CD1c-positive myeloid dendritic cell (primary cell): ENCODE measurements around the gene SUPT4H1.

Experiments used
- DNase-seq: peaks from one replicate; pipeline ENCODE4 v3.0.0-alpha.2; 2016; ENCODE audit errors: extremely low spot score

The SUPT4H1 gene

DNA sequence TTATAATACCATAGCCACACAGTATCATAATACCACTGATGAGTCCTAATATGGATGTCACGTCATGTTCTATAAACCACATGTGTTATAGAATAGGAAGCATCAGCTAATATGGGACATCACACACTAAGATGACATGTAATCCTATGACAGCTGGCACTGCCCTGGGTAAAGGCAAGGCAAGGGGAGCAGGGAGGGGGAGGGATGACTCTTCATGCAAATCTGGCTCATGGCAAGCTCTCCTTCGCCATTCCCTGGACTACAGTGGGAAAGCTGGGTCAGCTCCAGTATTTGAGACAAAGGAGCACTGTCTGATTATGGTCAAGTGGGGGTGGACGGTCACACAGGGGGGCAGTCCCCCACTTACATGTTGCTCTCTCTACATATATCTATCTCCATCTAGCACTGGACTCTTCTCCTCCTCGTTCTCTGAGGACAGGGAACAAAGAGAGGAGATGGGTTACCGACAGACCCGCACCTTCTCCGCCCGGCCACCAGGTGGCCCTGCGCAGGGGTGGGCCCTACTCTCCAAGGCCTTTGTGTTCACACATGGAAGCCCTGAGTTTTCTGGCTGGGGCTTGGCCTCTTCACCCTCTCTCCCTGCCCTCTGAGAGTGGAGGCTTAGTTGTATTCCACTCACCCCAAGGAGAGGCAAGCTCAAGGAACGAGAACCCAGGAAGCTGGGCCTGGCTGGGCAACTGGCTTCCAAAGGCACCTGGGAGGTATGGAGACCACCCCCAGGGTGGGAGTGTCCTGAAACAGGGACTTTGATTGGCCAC lies 47.8 kb downstream of the SUPT4H1 start:
- peak; percentile 70 for DNase-seq

DNA sequence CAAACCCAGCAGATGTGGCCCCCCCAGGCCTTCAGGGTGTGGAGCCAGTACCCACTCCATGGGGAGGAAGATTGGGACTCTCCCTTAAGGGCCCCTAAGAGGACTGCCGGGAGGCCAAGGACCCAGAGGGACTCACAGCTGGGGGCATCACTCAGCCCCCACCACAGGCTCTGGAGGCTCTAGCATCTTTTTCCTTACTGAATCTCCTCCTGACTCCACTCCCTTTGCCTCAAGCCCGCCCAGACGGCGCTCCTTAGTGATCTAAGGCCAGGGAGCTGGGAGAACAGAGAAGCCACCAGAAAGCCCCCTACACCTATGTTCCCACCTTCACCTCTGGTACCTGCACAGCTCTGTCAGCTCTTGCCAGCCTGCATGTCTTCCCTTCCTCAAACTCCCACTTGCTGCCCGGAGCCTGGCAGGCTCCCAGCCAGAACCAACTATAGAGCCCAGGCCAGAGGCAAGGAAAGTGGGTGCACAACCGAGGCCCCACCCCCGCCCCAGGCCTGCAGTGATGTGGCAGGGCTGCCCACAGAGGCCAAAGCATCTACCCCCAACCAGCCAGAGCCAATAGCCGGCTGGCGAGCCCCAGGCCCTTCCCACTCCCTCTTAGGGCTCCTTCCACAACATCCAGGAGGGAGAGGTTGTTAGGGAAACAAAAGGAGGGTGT lies 48.9 kb downstream of the SUPT4H1 start:
- peak; percentile 48 for DNase-seq

DNA sequence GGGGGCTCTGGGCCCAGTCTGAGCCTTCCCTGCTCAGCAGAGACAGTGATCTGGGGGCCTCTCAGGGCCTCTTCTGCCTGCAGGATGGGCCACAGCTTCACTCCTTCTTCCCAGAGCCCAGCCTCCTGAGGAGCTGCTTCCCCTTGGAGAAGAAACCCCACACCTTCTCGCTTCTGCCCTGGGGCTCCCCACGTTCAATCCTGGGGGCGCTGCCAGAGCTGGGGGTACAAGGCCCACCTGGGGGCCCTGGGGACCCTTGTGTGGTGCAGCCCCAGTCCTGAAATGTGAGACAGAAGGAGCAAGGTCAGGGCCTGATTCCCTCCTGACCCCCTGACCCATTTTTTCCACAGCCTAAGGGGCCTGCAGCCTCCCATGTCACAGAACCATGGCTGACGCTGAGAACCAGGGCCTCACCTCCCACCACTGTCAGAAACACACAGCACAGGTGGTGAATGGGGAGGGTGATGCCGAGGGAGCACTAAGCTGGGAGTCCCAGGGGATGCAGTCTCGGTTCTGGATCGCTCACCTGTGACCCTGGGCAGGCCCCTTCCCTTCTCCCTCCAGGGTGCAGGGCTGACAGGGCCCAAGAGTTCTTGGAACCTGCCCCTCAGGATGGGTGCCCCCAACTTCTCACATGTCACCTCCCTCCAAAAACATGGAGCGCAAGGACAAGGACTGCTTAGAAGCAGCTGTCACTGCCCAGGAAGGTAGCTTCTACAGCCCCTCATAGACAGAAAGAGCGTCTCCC lies 49.7 kb downstream of the SUPT4H1 start:
- no peak for DNase-seq

DNA sequence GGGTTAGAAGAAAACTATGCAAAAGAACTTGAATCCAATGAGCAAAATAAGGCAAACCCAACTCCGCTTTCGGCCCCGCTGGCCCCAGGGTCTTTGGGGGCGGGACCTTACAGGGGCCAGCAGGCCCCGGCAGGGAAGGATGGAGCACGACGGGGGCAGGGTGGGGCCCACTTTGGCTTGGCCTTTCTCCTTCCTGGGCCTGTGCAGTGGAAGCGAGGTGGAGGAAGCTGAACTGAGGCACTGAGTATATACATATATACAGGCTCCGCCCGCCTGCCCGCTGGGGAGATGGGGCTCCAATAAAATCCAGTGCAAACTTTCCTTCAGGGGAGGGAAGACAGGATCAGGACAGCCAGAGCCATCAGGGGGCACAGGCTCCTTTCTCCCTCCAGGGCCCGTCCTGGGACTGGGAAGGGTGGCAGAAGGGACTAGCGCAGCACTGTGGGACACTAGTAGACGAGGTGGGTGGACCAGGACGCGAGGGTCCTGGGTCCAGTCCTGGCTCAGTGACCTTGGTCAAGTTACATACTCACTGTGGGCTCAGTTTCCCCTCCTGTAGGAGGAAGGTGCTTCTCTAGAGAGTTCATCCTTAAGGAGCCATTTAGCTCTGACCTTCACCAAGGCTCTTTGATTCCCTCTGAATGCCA lies 50.4 kb downstream of the SUPT4H1 start:
- no peak for DNase-seq

DNA sequence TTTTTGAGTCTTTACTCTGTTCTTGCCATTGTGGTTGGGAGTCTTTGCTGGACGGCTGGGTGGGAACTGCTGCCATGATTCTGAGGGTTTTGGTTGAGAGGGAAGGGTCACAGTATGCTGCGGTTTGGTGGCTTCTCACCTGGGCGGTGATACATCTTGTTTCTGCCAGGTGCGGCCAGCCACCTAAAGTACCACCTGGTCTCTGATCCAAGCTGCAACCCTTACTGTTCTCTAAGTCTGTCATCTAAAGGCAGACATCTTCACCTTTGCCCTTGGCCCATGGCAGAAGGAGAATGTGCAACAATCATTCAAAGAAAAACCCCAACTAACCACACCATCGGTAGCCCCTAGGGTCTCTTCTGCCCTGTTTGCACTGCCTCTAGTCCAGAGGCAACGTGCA lies 51.7 kb downstream of the SUPT4H1 start:
- DNase-seq = no peak
